ENCODE measurements around the gene TARBP2. TPM values are rescaled to one million over a fixed set of nuclear protein-coding genes. Genes with fewer than 3 reads are reported as not detected.

Gene TARBP2
- total and polyA plus RNA-seq, 4 donors = 15.7 to 22.0 (median 18.4) TPM

DNA sequence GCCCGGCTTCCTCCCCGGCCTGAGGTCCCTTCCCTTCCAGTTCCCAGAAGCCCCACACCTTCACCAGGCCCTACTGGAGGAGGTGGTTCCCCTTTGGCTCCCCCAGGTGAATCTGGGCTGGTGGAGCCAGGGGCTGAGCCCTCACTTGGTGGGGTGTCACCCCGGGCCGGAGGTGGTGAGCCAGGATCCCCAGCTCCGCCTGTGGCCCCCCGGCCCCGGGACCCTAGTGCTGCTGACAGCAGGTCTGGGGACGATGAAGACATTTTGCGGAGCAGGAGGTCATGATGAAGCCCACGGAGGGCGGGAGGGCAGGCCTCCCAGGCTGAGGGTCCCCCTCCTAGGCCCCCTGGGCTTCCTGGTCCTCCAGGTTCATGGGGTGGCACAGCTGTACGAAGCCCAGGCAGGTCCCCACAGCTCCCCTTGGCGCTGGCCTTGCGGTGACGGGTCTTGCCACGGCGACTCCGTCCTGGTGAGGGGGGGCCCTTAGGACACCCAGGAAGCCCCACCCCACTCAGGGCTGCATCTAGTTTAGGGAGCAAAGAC, 18.4 kb upstream of the TARBP2 start (continued):
- TF ChIP-seq, protein P1, sequence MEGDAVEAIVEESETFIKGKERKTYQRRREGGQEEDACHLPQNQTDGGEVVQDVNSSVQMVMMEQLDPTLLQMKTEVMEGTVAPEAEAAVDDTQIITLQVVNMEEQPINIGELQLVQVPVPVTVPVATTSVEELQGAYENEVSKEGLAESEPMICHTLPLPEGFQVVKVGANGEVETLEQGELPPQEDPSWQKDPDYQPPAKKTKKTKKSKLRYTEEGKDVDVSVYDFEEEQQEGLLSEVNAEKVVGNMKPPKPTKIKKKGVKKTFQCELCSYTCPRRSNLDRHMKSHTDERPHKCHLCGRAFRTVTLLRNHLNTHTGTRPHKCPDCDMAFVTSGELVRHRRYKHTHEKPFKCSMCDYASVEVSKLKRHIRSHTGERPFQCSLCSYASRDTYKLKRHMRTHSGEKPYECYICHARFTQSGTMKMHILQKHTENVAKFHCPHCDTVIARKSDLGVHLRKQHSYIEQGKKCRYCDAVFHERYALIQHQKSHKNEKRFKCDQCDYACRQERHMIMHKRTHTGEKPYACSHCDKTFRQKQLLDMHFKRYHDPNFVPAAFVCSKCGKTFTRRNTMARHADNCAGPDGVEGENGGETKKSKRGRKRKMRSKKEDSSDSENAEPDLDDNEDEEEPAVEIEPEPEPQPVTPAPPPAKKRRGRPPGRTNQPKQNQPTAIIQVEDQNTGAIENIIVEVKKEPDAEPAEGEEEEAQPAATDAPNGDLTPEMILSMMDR (IDR thresholded peaks at IDR 0.05; ENCODE audit: low read depth, low read length, missing input control) = no peak

DNA sequence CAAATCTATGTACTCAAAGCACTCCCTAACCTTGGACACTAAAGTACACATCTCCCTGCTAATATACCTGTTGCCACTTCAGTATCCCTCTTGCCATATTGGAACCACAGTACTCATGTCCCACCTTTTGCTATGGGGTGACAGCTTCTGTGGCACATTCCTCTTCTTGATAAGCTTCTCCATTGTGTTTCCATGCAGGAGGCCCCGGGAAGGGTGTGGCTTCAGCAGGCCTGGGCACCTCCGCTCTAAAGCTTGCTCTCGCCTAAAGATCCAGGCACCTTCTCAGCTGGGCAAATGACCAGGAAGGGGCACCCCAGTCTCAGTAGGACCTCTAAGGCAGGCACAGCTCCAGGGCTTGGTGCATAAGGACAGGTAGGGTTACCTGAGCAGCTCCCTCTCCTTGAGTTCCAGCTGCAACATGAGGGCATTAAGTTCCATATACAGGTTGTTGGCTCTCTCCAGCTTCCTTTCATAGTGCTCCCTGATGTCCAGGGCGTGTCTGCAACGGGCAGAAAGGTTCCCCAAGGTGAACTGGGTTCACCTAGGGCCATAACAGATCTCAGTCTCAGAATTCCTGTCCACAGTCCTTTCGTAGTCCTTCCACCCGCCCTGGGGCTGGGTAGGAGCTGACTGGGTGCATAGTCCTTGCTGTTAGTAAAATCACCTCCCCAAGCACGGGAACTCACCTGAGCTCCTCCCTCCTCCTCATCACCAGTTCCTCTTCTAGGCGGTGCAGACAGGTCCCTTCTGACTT, 17.7 kb upstream of the TARBP2 start:
- WGBS = 74% methylated on average over 9 of the region's 9 CpGs
- peaks cover 4 to 52% (median 39%) of the 10 kb centered on the region in 4 donors for H3K36me3 ChIP-seq (ENCODE audit: control insufficient read depth in 4 of 4, insufficient read depth in 3 of 4, low read depth in 1 of 4, low read length in 3 of 4)
- no peaks in the 10 kb centered on the region for H3K4me1 ChIP-seq (ENCODE audit: control insufficient read depth in 4 of 4, insufficient read depth in 4 of 4, low read length in 3 of 4)
- no peak overlapping the region for H3K9ac ChIP-seq (ENCODE audit: low read depth in 1 of 2, low read length in 2 of 2)
- H3K27ac ChIP-seq (ENCODE audit: low read depth in 1 of 2, low read length in 2 of 2) = no peak overlapping the region
- no peak overlapping the region for H3K4me3 ChIP-seq (ENCODE audit: low read depth in 1 of 3, low read length in 3 of 3)
- no peaks in the 10 kb centered on the region for H3K27me3 ChIP-seq (ENCODE audit: control insufficient read depth in 4 of 4, insufficient read depth in 4 of 4, low read length in 3 of 4)
- TF ChIP-seq, protein P2, sequence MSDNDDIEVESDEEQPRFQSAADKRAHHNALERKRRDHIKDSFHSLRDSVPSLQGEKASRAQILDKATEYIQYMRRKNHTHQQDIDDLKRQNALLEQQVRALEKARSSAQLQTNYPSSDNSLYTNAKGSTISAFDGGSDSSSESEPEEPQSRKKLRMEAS (IDR thresholded peaks at IDR 0.05) = no peak
- TF ChIP-seq RAD21 (IDR thresholded peaks at IDR 0.05) (no peak), FOXA2 (IDR thresholded peaks at IDR 0.05) (no peak), TAF1 (conservative IDR thresholded peaks at IDR 0.05) (no peak), SP1 (IDR thresholded peaks at IDR 0.05) (no peak), EGR1 (IDR thresholded peaks at IDR 0.05; ENCODE audit: low read depth in 2 of 2) (no peak), GABPA (IDR thresholded peaks at IDR 0.05 in 1 of 2, conservative IDR thresholded peaks at IDR 0.05 in 1 of 2) (no peak)
- TF ChIP-seq, protein P3, sequence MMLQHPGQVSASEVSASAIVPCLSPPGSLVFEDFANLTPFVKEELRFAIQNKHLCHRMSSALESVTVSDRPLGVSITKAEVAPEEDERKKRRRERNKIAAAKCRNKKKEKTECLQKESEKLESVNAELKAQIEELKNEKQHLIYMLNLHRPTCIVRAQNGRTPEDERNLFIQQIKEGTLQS (IDR thresholded peaks at IDR 0.05) = no peak
- TF ChIP-seq, protein P4, sequence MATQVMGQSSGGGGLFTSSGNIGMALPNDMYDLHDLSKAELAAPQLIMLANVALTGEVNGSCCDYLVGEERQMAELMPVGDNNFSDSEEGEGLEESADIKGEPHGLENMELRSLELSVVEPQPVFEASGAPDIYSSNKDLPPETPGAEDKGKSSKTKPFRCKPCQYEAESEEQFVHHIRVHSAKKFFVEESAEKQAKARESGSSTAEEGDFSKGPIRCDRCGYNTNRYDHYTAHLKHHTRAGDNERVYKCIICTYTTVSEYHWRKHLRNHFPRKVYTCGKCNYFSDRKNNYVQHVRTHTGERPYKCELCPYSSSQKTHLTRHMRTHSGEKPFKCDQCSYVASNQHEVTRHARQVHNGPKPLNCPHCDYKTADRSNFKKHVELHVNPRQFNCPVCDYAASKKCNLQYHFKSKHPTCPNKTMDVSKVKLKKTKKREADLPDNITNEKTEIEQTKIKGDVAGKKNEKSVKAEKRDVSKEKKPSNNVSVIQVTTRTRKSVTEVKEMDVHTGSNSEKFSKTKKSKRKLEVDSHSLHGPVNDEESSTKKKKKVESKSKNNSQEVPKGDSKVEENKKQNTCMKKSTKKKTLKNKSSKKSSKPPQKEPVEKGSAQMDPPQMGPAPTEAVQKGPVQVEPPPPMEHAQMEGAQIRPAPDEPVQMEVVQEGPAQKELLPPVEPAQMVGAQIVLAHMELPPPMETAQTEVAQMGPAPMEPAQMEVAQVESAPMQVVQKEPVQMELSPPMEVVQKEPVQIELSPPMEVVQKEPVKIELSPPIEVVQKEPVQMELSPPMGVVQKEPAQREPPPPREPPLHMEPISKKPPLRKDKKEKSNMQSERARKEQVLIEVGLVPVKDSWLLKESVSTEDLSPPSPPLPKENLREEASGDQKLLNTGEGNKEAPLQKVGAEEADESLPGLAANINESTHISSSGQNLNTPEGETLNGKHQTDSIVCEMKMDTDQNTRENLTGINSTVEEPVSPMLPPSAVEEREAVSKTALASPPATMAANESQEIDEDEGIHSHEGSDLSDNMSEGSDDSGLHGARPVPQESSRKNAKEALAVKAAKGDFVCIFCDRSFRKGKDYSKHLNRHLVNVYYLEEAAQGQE (IDR thresholded peaks at IDR 0.05) = no peak
- DNase-seq (ENCODE audit: low spot score) = no peak
- no peaks in the 10 kb centered on the region for H3K9me3 ChIP-seq (ENCODE audit: control insufficient read depth in 4 of 4, low read length in 3 of 4)

DNA sequence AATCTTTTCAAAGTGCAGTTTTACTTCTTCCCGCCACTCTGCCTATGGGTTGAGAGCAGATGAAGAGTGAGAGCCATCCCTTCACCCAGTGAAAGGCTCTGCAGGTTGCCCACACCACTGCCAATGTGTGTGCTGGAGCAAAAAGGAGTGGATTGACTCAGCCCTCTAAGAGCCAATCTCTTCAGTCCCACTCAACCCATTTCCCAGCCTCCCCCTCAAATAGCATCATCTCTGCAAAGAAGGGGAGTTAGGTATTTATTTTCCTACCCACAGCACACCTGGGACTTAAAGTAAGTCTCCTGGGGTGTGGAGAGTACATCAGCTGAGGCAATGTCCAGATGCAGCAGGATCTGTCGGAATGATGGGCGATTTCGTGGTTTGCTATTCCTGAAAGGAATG, 17.1 kb upstream of the TARBP2 start:
- Histone ChIP-seq H3K36me3 (ENCODE audit: control insufficient read depth in 4 of 4, insufficient read depth in 3 of 4, low read depth in 1 of 4, low read length in 3 of 4) (peaks cover 4 to 46% (median 34%) of the 10 kb centered on the region in 4 donors), H3K4me3 (ENCODE audit: low read depth in 1 of 3, low read length in 3 of 3) (no peak overlapping the region), H3K9ac (ENCODE audit: low read depth in 1 of 2, low read length in 2 of 2) (no peak overlapping the region), H3K4me1 (ENCODE audit: control insufficient read depth in 4 of 4, insufficient read depth in 4 of 4, low read length in 3 of 4) (no peaks in the 10 kb centered on the region), H3K27ac (ENCODE audit: low read depth in 1 of 2, low read length in 2 of 2) (no peak overlapping the region), H3K9me3 (ENCODE audit: control insufficient read depth in 4 of 4, low read length in 3 of 4) (no peaks in the 10 kb centered on the region), H3K27me3 (ENCODE audit: control insufficient read depth in 4 of 4, insufficient read depth in 4 of 4, low read length in 3 of 4) (no peaks in the 10 kb centered on the region)
- no peak for DNase-seq (ENCODE audit: low spot score)
- TF ChIP-seq SP1 (IDR thresholded peaks at IDR 0.05) = no peak
- no peak for TF ChIP-seq FOXA1 (IDR thresholded peaks at IDR 0.05)
- no peak for TF ChIP-seq GABPA (IDR thresholded peaks at IDR 0.05 in 1 of 2, conservative IDR thresholded peaks at IDR 0.05 in 1 of 2)
- TF ChIP-seq, protein P3 (IDR thresholded peaks at IDR 0.05) = no peak
- no peak for TF ChIP-seq RAD21 (IDR thresholded peaks at IDR 0.05)
- TF ChIP-seq RXRA (IDR thresholded peaks at IDR 0.05) = no peak
- no peak for TF ChIP-seq NR2F2 (IDR thresholded peaks at IDR 0.05)
- TF ChIP-seq FOXA2 (IDR thresholded peaks at IDR 0.05) = no peak
- TF ChIP-seq, protein P5, sequence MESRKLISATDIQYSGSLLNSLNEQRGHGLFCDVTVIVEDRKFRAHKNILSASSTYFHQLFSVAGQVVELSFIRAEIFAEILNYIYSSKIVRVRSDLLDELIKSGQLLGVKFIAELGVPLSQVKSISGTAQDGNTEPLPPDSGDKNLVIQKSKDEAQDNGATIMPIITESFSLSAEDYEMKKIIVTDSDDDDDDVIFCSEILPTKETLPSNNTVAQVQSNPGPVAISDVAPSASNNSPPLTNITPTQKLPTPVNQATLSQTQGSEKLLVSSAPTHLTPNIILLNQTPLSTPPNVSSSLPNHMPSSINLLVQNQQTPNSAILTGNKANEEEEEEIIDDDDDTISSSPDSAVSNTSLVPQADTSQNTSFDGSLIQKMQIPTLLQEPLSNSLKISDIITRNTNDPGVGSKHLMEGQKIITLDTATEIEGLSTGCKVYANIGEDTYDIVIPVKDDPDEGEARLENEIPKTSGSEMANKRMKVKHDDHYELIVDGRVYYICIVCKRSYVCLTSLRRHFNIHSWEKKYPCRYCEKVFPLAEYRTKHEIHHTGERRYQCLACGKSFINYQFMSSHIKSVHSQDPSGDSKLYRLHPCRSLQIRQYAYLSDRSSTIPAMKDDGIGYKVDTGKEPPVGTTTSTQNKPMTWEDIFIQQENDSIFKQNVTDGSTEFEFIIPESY (IDR thresholded peaks at IDR 0.05) = no peak
- no peak for TF ChIP-seq JUND (IDR thresholded peaks at IDR 0.05)
- WGBS = 94% methylated on average over 4 of the region's 4 CpGs

Data from liver (tissue), 9 donors.